Omental fat pad (tissue), 4 donors: ENCODE data around the gene DEFB124. TPM values are rescaled to one million over a fixed set of nuclear protein-coding genes. Genes with fewer than 3 reads are reported as not detected.

Experiments used
- ATAC-seq: fragments of 150-250 bp; one replicate; pipeline ENCODE4 v1.9.1; 2016; ENCODE audit warnings: mild to moderate bottlenecking, moderate library complexity; ENCODE audit not compliant: low FRiP score
- DNase-seq: peaks from one replicate; pipeline ENCODE4 v3.0.0-alpha.2; 2019; ENCODE audit warnings: low spot score
- total RNA-seq, 4 donors: library from RNA; depleted of rRNA; stranded (reverse); fragments of >200 nt; gene quantifications; one replicate each; pipeline ENCODE4 v1.1.0, GENCODE V29; 2016
- TF ChIP-seq, protein P1 (sequence below), 3 donors: fragments of 450-650 bp; IDR thresholded peaks; one replicate each; pipeline ENCODE4 v1.5.1; 2016 to 2017; ENCODE audit warnings: antibody characterized with exemption in 3 of 3, mild to moderate bottlenecking in 3 of 3, moderate library complexity in 2 of 3

The DEFB124 gene
- total RNA-seq, 4 donors from 2014 or later: 2.7 TPM; not detected in 3

DNA sequence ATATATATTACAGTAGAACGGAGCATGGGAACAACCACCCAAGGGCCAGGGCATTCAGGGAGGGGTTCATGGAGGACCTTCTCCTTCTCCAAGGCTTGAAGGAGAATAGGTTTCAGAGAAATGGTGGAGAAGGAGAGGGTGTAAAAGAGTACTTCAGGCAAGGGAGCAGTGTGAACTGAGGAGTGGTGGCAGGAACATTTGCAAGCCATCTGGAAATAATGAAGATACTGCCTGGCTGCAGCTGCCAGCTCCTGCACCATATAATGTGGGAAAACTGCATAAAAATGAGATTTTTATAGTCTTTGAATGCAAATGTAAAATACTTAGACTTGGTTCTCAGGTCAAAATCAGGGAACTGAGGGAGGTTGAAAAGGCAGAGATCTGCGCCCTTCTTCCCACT lies 59.3 kb downstream of the DEFB124 start:
- no peak for DNase-seq
- TF ChIP-seq, protein P1, sequence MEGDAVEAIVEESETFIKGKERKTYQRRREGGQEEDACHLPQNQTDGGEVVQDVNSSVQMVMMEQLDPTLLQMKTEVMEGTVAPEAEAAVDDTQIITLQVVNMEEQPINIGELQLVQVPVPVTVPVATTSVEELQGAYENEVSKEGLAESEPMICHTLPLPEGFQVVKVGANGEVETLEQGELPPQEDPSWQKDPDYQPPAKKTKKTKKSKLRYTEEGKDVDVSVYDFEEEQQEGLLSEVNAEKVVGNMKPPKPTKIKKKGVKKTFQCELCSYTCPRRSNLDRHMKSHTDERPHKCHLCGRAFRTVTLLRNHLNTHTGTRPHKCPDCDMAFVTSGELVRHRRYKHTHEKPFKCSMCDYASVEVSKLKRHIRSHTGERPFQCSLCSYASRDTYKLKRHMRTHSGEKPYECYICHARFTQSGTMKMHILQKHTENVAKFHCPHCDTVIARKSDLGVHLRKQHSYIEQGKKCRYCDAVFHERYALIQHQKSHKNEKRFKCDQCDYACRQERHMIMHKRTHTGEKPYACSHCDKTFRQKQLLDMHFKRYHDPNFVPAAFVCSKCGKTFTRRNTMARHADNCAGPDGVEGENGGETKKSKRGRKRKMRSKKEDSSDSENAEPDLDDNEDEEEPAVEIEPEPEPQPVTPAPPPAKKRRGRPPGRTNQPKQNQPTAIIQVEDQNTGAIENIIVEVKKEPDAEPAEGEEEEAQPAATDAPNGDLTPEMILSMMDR (IDR thresholded peaks at IDR 0.05): no peak
- ATAC-seq: no peak

Other genes with a start within 250 kb of the DEFB124 start
- gene DEFB115, start 217.5 kb downstream of the DEFB124 start, total RNA-seq: not detected
- not detected for gene DEFB116, start 166.5 kb downstream of the DEFB124 start, total RNA-seq
- not detected for gene DEFB118, start 106.5 kb downstream of the DEFB124 start, total RNA-seq
- not detected for gene DEFB119, start 84.5 kb downstream of the DEFB124 start, total RNA-seq
- not detected for gene DEFB121, start 68.9 kb downstream of the DEFB124 start, total RNA-seq
- gene DEFB123, start 34.5 kb downstream of the DEFB124 start, total RNA-seq: not detected
- gene REM1, start 161 bp upstream of the DEFB124 start, total RNA-seq: 10 to 100 TPM in 1 of 4 donors, 1 to 10 TPM in 2, not detected in 1; 1.6 to 12.3 (median 4.0) TPM
- gene HM13, start 39.3 kb upstream of the DEFB124 start, total RNA-seq: 100 to 1,000 TPM in 1 of 4 donors, 10 to 100 TPM in 3; 59.7 to 113 (median 83.4) TPM
- 100 to 1,000 TPM; 437 to 878 (median 612) TPM for gene ID1, start 130.2 kb upstream of the DEFB124 start, total RNA-seq
- gene COX4I2, start 162.8 kb upstream of the DEFB124 start, total RNA-seq: 10 to 100 TPM in 1 of 4 donors, 1 to 10 TPM in 2, not detected in 1; 1.0 to 17.0 (median 1.8) TPM
- 100 to 1,000 TPM in 2 of 4 donors, 10 to 100 TPM in 2; 65.0 to 140 (median 112) TPM for gene BCL2L1, start 247.7 kb upstream of the DEFB124 start, total RNA-seq